Measurements from ENCODE around the gene PROX1. TPM values are rescaled to one million over a fixed set of nuclear protein-coding genes. Genes with fewer than 3 reads are reported as not detected.

The PROX1 gene
- total RNA-seq, 1 donor from 2014 or later, result 56.4 TPM

- DNase-seq (ENCODE audit: low read depth in 2 of 2), result peak; percentile 48 to 55
These were observed 30.9 kb downstream of the PROX1 start for GRCh38 chr1:214018386-214019268.

GRCh38 chr1:214019499-214019898 is 31.7 kb downstream of the PROX1 start:
- no peak for DNase-seq (ENCODE audit: low read depth in 2 of 2)

DNA sequence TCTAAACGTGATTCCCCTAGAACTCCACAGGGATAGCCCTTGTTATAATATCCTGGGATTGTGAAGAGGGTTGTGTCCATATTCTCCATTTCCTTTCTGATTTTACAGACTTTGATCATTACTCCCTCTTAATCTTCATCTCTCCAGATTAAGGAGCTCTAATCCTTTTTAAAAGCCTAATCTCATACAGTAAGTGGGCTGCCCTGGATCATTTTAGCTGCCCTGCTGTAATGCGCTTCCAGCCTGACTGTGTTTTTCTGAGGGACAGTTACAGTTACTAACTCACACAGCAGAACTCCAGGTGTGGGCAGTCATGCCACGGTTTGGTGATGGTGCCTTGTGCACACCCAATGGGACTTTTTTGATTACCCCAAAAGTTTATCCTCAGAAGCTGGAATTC is 33.5 kb downstream of the PROX1 start:
- DNase-seq (ENCODE audit: low read depth in 2 of 2), result no peak

DNA sequence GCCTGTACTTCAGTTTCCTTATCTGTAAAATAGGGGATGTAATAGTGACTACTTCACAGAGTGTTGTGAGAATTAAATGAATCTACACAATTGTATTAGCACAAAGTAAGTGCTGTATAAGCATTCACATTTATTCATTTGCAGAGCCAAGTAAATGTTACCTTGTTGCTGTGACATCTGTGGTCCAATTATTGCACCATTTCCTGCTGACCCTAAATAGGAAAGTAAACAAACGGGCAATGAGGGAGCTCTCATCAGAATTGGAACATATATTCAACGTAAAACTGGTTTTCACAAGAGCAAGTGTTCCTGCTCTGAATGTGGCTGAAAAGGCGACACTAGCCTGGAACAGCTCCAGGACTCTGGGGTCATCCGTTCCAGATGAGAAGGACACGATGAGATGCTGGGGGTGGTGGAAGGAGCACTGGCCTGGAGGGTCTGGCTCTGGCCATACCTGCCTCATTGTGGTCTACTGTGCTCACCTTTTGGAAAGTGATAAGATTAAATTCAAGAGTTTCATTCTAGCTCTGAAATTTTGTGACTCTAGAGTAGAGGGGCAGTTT is 34.5 kb downstream of the PROX1 start:
- peak; percentile 26 to 78 for DNase-seq (ENCODE audit: low read depth in 2 of 2)

DNA sequence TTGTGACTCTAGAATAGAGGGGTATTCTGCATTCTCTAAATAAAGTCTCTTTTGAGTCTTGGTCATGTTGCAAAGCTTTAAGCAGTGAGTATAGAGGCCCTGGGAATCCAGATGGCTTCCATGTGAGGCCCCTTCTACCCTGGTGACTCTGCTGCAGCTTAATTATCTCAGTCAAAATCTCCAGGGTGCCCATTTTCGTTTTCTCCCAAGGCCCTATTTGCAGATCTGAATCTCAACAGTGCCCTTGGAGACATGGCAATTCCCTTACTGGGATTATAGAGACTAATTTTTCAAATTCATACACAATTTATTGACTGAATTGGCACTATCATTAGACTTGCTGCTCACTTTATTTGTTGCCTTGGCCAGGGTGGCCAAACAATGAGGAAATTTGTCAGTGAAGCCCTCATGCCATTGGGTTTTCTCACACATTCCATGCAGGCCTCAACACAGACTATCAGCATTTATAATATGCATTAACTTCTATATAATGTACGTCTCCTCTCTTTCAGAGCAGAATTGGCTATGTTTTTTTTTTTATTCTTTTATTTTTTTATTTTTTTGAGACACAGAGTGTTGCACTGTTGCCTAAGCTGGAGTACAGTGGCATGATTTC is 35.1 kb downstream of the PROX1 start:
- DNase-seq (ENCODE audit: low read depth in 2 of 2), result no peak

GRCh38 chr1:214026985-214027384 is 39.2 kb downstream of the PROX1 start:
- DNase-seq (ENCODE audit: low read depth in 2 of 2), result no peak

GRCh38 chr1:214027498-214027897 is 39.7 kb downstream of the PROX1 start:
- no peak for DNase-seq (ENCODE audit: low read depth in 2 of 2)

DNA sequence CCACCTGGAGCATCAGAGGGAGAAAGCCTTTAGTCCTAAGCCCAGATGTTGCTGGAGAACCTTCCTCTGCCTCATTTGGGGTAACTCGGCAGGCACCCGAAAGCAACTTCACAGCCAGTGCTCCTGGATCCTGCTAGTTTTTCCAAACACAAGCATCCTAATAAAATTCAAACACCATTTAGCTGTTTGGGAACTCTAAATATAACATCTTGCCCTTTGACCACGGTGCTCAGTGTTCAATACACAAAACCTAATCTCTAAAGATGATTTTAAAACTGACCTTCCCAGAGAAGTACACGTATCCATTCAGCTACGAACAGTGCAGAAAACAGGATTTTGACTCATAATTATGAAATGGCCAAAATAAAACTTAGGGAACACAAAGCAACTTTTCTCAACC is 40.3 kb downstream of the PROX1 start:
- no peak for DNase-seq (ENCODE audit: low read depth in 2 of 2)

- no peak for DNase-seq (ENCODE audit: low read depth in 2 of 2)
These were observed 41.1 kb downstream of the PROX1 start for GRCh38 chr1:214028649-214029406.

DNA sequence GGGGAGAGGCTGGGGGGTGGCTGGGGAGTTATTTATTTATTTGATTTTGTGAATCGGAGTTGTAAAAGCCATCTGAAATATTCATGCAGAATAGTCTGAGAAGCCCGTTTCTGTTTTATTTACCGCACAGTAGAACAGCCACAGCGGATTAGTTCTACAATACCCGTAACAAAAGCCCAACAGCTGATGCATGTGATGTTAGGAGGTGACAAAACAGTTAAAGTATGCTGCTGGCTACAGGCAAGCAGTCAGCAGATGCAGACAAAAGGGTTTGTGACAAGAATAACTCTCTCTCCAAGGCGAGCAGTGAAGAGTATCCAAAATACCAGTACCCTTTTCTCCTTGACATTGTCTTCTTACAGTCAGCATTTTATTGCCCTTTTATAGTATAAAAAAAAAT is 42.0 kb downstream of the PROX1 start:
- DNase-seq (ENCODE audit: low read depth in 2 of 2), result no peak

- DNase-seq (ENCODE audit: low read depth in 2 of 2), result no peak
These were observed 43.5 kb downstream of the PROX1 start for GRCh38 chr1:214031267-214031650.

DNA sequence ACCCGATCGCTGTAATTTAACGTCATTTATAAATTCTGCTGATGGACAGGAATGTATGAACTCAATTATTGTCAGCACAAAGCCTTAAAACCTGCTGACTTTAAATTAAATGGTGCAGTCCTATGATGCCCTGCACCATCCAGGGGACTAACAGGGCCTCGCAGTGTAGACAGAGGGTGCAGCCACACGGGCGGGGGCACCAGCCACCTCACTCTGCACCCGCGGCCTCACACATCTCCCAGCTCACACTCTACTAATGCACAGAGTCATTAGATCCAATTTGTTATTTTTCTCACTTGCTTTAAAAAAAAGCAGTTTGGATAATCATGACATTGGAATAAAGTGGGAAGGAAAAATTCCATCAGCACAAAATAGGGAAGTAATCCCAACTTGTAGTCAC is 49.7 kb downstream of the PROX1 start:
- DNase-seq (ENCODE audit: low read depth in 2 of 2), result no peak

GRCh38 chr1:214039394-214040018 is 51.7 kb downstream of the PROX1 start:
- DNase-seq (ENCODE audit: low read depth in 2 of 2), result no peak

- no peak for DNase-seq (ENCODE audit: low read depth in 2 of 2)
These were observed 55.4 kb downstream of the PROX1 start for GRCh38 chr1:214043167-214043566.

DNA sequence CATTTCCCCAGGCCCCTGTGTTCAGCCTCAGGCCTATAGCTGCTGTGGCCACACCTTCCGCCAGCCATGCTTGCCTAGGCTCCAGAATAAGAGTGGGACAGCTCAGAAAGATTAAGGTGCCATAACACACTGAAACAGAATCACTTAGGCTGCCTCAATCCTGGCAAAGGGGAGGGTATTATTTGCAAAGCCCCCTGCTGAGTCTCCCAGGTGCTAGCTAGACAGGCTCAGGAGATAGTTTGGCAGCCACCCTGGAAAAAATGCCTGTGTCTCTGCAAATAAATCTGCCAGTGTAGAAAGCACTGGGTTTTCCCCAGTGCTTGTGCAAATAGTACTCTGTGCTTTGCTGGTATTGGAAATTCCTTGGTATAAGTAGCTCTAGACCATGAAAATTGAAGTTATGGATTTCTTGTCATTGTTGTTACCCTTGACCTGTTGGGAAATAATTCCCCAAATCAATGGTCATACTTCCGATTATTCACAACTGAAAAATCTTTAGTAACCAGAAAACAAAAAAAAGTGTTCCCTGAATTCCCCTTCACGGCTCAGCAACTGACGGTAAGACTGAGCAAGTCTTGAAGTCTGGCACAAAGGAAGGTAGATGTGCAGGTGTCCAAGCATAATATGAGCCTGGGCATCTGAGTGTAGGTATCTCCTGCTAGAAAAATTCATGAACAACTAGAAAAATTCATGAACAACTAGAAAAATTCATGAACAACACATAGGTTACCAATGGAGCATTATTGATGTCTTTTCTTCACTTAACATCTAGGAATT is 56.9 kb downstream of the PROX1 start:
- DNase-seq (ENCODE audit: low read depth in 2 of 2), result peak; percentile 50 to 84

DNA sequence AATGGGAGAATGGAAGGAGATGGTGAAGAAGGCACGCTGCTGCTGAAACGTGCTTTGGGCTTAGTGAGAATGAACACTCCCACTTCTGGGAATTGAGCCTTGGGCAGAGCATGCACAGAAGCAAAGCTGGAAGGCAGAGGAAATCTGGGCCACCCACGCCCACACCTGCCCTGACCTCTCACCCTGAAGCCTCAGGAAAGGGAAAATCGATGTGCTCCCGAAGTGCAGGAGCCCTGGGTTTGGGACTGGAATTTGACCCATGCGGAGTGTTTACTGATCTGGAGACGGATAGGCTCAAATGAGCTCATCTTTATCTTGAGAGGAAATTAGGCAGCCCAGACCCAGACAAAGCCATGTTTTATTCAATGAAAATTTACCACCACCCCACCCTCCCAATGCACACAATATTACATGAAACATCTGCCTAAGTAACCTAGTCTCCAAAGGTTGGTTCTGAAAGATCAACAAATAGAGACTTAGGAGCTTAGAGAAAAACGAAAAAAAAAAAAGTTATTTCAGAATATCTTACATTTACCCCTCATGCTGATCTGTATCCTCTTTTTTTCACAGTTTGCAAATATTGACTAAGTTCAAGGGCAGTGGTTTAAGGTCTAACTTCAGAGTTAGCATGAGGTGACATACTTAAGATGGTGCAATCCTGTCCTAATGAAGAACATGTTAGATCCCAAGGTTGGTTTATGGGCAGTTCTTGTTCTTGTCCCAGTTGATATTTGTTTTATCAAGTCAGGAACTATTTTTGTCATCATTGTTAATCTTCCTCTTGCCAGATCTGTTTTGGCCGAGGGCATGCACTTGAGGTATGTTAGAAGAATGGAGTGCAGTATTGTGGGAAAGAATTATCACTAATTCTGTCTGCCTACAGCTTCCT is 63.0 kb downstream of the PROX1 start:
- no peak for DNase-seq (ENCODE audit: low read depth in 2 of 2)

DNA sequence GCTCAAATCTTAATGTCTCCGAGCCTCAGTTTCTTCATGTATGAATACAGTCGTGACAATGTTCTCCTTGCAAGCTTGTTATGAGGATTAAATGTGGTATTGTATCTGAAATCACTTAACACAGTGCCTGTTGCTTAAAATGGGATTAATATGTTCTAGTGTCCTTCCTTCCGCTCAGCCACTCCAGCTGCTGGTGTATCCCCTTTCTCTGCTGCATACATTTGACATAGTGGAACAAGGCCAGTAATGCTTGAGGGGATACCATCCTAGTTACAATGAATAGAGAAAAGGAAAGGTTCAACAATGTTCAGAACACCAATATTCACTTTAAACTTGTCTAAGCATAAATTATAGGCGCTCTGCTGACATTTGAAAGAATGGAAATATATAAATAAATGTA is 64.0 kb downstream of the PROX1 start:
- no peak for DNase-seq (ENCODE audit: low read depth in 2 of 2)

DNA sequence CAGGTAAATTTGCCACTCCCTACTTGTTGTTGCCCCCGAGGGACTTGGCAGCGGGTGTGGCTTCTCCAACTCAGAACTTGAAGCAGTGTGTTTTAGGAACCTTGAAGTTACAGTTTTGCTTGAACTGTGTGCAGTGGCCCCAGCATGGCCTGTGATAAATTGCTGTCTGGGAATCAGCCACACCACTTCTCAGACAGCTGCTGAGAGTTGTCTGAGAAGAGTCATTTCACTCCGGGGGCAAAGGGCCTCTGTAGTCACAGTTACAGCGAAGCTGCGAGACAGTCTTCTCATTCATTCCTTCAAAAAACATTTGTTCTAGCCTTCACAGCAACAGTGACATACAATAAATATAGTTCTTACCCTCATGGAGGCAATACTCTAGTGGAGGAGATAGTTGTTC is 70.3 kb downstream of the PROX1 start:
- DNase-seq (ENCODE audit: low read depth in 2 of 2), result no peak

DNA sequence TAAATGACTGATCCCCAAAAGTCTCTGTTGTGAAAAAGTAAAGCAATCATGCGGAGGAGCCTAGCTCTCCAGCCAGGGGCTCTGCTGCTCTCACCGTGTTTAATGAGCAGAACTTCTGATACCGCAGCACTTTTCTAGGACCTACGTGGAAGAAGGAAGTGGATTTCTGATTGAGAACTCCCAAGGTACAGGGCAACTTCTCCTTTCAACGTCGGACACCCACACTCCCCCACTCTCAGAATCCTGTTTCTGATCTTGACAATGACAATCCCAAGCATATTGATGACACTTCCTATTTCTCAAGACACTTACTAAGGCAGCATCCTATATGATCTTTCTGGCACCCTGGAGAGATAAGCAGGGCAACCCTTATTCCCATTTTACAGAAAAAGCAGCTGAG is 78.4 kb downstream of the PROX1 start:
- DNase-seq (ENCODE audit: low read depth in 2 of 2), result no peak

- DNase-seq (ENCODE audit: low read depth in 2 of 2), result no peak
These were observed 79.2 kb downstream of the PROX1 start for GRCh38 chr1:214066936-214067335.
